ENCODE data around the gene CHST8. TPM values are rescaled to one million over a fixed set of nuclear protein-coding genes. Genes with fewer than 3 reads are reported as not detected.

CHST8 gene
- total and polyA plus RNA-seq, 2 donors from 2014 or later: 0.28 TPM; not detected in 1

DNA sequence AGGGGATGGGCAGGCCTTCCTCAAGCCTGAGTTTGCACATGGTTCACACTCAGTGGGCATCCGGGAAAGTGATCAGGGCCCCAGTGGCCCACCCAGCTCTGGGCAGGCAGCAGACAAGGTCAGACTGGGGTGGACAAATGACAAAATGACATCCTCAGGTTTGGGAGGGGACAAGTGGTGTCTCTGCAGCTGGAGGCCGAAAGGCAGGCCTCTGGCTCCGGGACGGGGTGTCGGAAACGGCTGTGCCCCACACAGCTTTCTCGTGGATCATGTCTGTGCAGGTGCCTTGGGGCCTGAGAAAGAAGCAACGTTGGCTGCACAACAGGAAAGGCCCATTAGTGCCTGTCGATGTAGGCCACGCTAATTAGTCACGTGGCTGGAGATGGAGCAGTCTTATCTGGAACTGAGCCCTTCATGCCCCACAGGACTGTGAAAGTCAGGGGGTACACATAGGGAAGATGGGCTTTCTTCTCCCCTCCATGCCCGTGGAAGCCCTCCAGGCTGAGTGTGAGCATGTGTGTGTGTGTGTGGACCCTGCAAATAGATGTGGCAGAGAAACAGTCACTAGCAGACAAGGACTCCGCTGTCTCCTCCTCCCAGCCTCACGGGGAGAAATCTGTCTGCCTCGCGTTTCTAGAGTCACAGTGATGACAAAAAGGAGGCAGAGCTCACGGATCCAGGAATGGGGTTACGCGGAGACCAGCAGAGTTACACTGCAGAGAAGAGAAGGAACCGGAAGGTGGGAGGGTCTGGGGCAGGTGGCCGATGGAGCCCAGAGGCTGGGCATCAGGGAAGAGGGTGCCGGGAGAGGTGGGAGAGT, 44.2 kb downstream of the CHST8 start:
- Histone ChIP-seq H3K9me3 (ENCODE audit: control insufficient read depth in 2 of 3, insufficient read depth in 1 of 3, low read length in 3 of 3) (no peaks in the 10 kb centered on the region), H3K27ac (ENCODE audit: low read depth in 2 of 2, low read length in 2 of 2) (no peak overlapping the region), H3K4me1 (ENCODE audit: control insufficient read depth in 2 of 3, insufficient read depth in 2 of 3, low read depth in 1 of 3, low read length in 3 of 3) (no peaks in the 10 kb centered on the region), H3K4me3 (ENCODE audit: low read length in 3 of 3) (no peak overlapping the region), H3K27me3 (ENCODE audit: control insufficient read depth, insufficient read depth, low read length) (no peaks in the 10 kb centered on the region), H3K36me3 (ENCODE audit: control insufficient read depth in 2 of 3, insufficient read depth in 3 of 3, low read length in 3 of 3) (no peaks in the 10 kb centered on the region), H3K9ac (ENCODE audit: low read length in 3 of 3) (no peak overlapping the region)
- TF ChIP-seq, protein P1, sequence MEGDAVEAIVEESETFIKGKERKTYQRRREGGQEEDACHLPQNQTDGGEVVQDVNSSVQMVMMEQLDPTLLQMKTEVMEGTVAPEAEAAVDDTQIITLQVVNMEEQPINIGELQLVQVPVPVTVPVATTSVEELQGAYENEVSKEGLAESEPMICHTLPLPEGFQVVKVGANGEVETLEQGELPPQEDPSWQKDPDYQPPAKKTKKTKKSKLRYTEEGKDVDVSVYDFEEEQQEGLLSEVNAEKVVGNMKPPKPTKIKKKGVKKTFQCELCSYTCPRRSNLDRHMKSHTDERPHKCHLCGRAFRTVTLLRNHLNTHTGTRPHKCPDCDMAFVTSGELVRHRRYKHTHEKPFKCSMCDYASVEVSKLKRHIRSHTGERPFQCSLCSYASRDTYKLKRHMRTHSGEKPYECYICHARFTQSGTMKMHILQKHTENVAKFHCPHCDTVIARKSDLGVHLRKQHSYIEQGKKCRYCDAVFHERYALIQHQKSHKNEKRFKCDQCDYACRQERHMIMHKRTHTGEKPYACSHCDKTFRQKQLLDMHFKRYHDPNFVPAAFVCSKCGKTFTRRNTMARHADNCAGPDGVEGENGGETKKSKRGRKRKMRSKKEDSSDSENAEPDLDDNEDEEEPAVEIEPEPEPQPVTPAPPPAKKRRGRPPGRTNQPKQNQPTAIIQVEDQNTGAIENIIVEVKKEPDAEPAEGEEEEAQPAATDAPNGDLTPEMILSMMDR (IDR thresholded peaks at IDR 0.05; ENCODE audit: borderline replicate concordance, extremely low read depth, insufficient read depth): no peak
- FAIRE-seq (no peak), DNase-seq (no peak)
- intact Hi-C loops (cut with DNase I): no loop called here

DNA sequence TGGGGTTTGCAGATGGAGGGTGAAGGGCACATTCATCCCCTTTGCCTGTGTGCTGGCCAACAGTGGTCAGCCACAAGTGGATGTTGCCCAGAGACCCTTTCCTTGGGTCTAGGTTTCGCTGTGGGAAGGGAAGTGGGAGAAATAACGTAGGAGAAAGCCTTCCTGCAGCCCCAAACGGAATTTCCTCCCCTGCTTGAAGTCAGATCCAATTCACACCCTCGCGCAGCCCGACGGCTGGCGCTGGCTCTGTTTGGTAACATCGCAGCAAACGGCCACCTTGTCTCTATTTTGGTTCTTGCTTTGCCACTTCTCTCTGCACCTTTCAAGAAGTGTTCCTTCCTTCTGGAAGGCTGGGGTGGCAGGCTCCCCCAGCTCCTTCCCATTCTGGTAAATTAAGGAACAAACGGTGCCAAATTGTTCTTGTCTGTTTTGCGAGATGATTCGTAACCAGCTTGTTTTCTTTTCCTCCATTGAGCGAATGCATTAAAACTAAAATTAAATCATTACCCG, 45.4 kb downstream of the CHST8 start:
- TF ChIP-seq, protein P1 (IDR thresholded peaks at IDR 0.05; ENCODE audit: borderline replicate concordance, extremely low read depth, insufficient read depth): no peak

DNA sequence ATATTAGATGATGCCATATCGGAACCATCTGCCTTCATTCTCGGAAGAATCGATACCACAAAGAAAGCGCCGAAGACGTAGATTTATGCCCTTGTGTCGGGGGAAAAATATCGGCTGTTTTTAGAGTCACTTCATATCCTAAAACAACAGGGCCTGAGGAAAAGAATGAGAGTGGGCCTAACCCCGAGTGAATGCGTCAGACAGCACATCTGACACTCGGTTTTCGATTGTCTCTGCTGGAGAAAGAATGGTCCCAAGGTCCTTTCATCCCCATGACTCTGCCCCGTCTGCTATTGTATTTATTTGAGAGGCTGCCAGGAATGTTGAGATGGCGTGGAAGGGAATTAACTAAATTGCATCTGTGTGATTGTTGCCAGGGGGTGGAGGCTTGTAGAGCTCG, 46.1 kb downstream of the CHST8 start:
- TF ChIP-seq, protein P1 (IDR thresholded peaks at IDR 0.05; ENCODE audit: borderline replicate concordance, extremely low read depth, insufficient read depth): no peak
- no peaks in the 10 kb centered on the region for H3K9me3 ChIP-seq (ENCODE audit: control insufficient read depth in 2 of 3, insufficient read depth in 1 of 3, low read length in 3 of 3)
- no peak overlapping the region for H3K27ac ChIP-seq (ENCODE audit: low read depth in 2 of 2, low read length in 2 of 2)
- H3K4me1 ChIP-seq (ENCODE audit: control insufficient read depth in 2 of 3, insufficient read depth in 2 of 3, low read depth in 1 of 3, low read length in 3 of 3): no peaks in the 10 kb centered on the region
- H3K4me3 ChIP-seq (ENCODE audit: low read length in 3 of 3): no peak overlapping the region
- intact Hi-C loops (cut with DNase I): no loop called here
- no peak for DNase-seq
- H3K27me3 ChIP-seq (ENCODE audit: control insufficient read depth, insufficient read depth, low read length): no peaks in the 10 kb centered on the region
- H3K36me3 ChIP-seq (ENCODE audit: control insufficient read depth in 2 of 3, insufficient read depth in 3 of 3, low read length in 3 of 3): no peaks in the 10 kb centered on the region
- no peak overlapping the region for H3K9ac ChIP-seq (ENCODE audit: low read length in 3 of 3)
- FAIRE-seq: no peak

More for the DNA sequence above, 45.4 kb downstream of the CHST8 start:
- no peaks in the 10 kb centered on the region for H3K9me3 ChIP-seq (ENCODE audit: control insufficient read depth in 2 of 3, insufficient read depth in 1 of 3, low read length in 3 of 3)
- H3K4me3 ChIP-seq (ENCODE audit: low read length in 3 of 3): no peak overlapping the region
- intact Hi-C loops (cut with DNase I): no loop called here
- no peak for FAIRE-seq
- H3K9ac ChIP-seq (ENCODE audit: low read length in 3 of 3): no peak overlapping the region
- no peaks in the 10 kb centered on the region for H3K36me3 ChIP-seq (ENCODE audit: control insufficient read depth in 2 of 3, insufficient read depth in 3 of 3, low read length in 3 of 3)
- H3K27me3 ChIP-seq (ENCODE audit: control insufficient read depth, insufficient read depth, low read length): no peaks in the 10 kb centered on the region
- no peak overlapping the region for H3K27ac ChIP-seq (ENCODE audit: low read depth in 2 of 2, low read length in 2 of 2)
- no peaks in the 10 kb centered on the region for H3K4me1 ChIP-seq (ENCODE audit: control insufficient read depth in 2 of 3, insufficient read depth in 2 of 3, low read depth in 1 of 3, low read length in 3 of 3)
- no peak for DNase-seq
